B cell (primary cell): ENCODE results near the gene SLC7A6. TPM values are rescaled to one million over a fixed set of nuclear protein-coding genes. Genes with fewer than 3 reads are reported as not detected.

Experiments used
- ATAC-seq: fragments of 200-7000 bp; cut with Tn5 transposase; one replicate; pipeline ENCODE4 v1.10.0; 2021; ENCODE audit warnings: low read depth, mild to moderate bottlenecking, moderate number of reproducible peaks, moderate library complexity
- CTCF ChIA-PET: fragments of 350-600 bp; sonication (Branson Sonifier 250); formaldehyde crosslinking; loops from one replicate; lab custom pipeline; 2021; ENCODE audit warnings: antibody characterized with exemption, inconsistent platforms; lab: Charles Lee
- POLR2A ChIA-PET: fragments of 350-600 bp; sonication (Branson Sonifier 250); formaldehyde crosslinking; loops from one replicate; lab custom pipeline; 2021; ENCODE audit warnings: antibody characterized with exemption; lab: Charles Lee
- DNase-seq: peaks from one replicate; pipeline ENCODE4 v3.0.0; 2013
- H2AFZ ChIP-seq: 2 replicates; pipeline ENCODE4 v1.6.1; 2012; ENCODE audit warnings: mild to moderate bottlenecking, low read depth, low read length; ENCODE audit not compliant: insufficient read depth, poor library complexity, severe bottlenecking
- H3K27ac ChIP-seq, 2 donors: 1 replicate in 1 of 2; 2 replicates in 1 of 2; pipeline ENCODE4 v1.5.1; 2012 to 2013; ENCODE audit warnings: low read length in 2 of 2, mild to moderate bottlenecking in 2 of 2, moderate library complexity in 1 of 2
- H3K27me3 ChIP-seq, 4 experiments: fragments of 200-600 bp in 1 of 4; sonication (generic) in 1 of 4; replicated peaks in 1 of 4; 1 replicate in 2 of 4; 2 replicates in 2 of 4; pipeline versions ENCODE4 v1.6.1 to v1.7.0; 2013 to 2016; ENCODE audit warnings: low read length in 3 of 4, mild to moderate bottlenecking in 2 of 4, mixed read lengths in 1 of 4, moderate library complexity in 1 of 4; ENCODE audit not compliant: insufficient read depth in 4 of 4, control insufficient read depth in 3 of 4; ENCODE audit errors: control extremely low read depth in 1 of 4
- H3K36me3 ChIP-seq, 2 experiments: replicated peaks in 1 of 2; 1 replicate in 1 of 2; 2 replicates in 1 of 2; pipeline versions ENCODE4 v1.6.1 to v1.7.1; 2013; ENCODE audit warnings: low read length in 1 of 2; ENCODE audit not compliant: insufficient read depth in 2 of 2, control insufficient read depth in 1 of 2; ENCODE audit errors: control extremely low read depth in 1 of 2, extremely low read depth in 1 of 2
- H3K4me1 ChIP-seq, 2 donors: fragments of 200-600 bp in 1 of 2; sonication (generic) in 1 of 2; 1 replicate in 1 of 2; 2 replicates in 1 of 2; pipeline versions ENCODE4 v1.5.1 to v1.6.1; 2013 to 2017; ENCODE audit warnings: low read length in 2 of 2; ENCODE audit not compliant: control insufficient read depth in 2 of 2, insufficient read depth in 2 of 2
- H3K4me2 ChIP-seq: replicated peaks from 2 replicates; pipeline ENCODE3; 2012; ENCODE audit warnings: mild to moderate bottlenecking, low read depth, low read length; ENCODE audit not compliant: poor library complexity, severe bottlenecking
- H3K4me3 ChIP-seq, 5 experiments: fragments of 200-600 bp in 1 of 5; sonication (generic) in 1 of 5; 1 replicate in 3 of 5; 2 replicates in 2 of 5; pipeline versions ENCODE4 v1.5.1 to v1.7.0; 2011 to 2016; ENCODE audit warnings: low read length in 4 of 5, mild to moderate bottlenecking in 4 of 5, low read depth in 2 of 5, control low read depth in 1 of 5, moderate library complexity in 1 of 5; ENCODE audit not compliant: insufficient read depth in 1 of 5; ENCODE audit errors: control extremely low read depth in 1 of 5, extremely low read depth in 1 of 5
- H3K79me2 ChIP-seq: fragments of 200-600 bp; sonication (generic); one replicate; pipeline ENCODE4 v1.6.0; 2016; ENCODE audit warnings: low read length; ENCODE audit not compliant: control insufficient read depth, insufficient read depth
- H3K9ac ChIP-seq: fragments of 200-600 bp; sonication (generic); 2 replicates; pipeline ENCODE4 v1.6.1; 2017; ENCODE audit warnings: mild to moderate bottlenecking, low read length, moderate library complexity
- H3K9me3 ChIP-seq, 3 donors: one replicate each; pipeline versions ENCODE4 v1.6.1 to v1.7.1; 2013; ENCODE audit warnings: low read length in 2 of 3; ENCODE audit not compliant: control insufficient read depth in 2 of 3, insufficient read depth in 1 of 3; ENCODE audit errors: control extremely low read depth in 1 of 3
- H4K20me1 ChIP-seq: 2 replicates; pipeline ENCODE4 v1.6.0; 2012; ENCODE audit warnings: mild to moderate bottlenecking, low read length; ENCODE audit not compliant: insufficient read depth, control insufficient read depth, poor library complexity, severe bottlenecking
- H3K27ac Mint-ChIP-seq: one replicate; pipeline ENCODE4 v1.8.0; 2021; ENCODE audit warnings: mixed read lengths
- H3K27me3 Mint-ChIP-seq: one replicate; pipeline ENCODE4 v1.8.0; 2021; ENCODE audit warnings: mixed read lengths
- H3K4me1 Mint-ChIP-seq: one replicate; pipeline ENCODE4 v1.8.0; 2021; ENCODE audit warnings: mixed read lengths
- H3K4me3 Mint-ChIP-seq: one replicate; pipeline ENCODE4 v1.8.0; 2021; ENCODE audit warnings: mixed read lengths
- H3K9me3 Mint-ChIP-seq: one replicate; pipeline ENCODE4 v1.8.0; 2022; ENCODE audit warnings: mixed read lengths; ENCODE audit not compliant: insufficient read depth
- CTCF ChIP-seq: fragments of 200-600 bp; IDR thresholded peaks from one replicate; pipeline ENCODE4 v1.8.0; 2022; ENCODE audit warnings: antibody characterized with exemption, mild to moderate bottlenecking
- EZH2 ChIP-seq: IDR thresholded peaks from 2 replicates; pipeline ENCODE4 v1.6.1; 2012; ENCODE audit warnings: borderline replicate concordance, low read depth, mild to moderate bottlenecking, moderate library complexity, low read length; ENCODE audit not compliant: insufficient read depth, poor library complexity, severe bottlenecking
- WGBS: methylation state at CpG from one replicate; pipeline ENCODE4 v1.1.5; 2013; ENCODE audit warnings: missing lambda C conversion rate; ENCODE audit not compliant: insufficient coverage; 5-methylcytosine and 5-hydroxymethylcytosine counted together
- intact Hi-C: fragments of 100-400 bp; cut with micrococcal nuclease; formaldehyde crosslinking; loops from one replicate; pipeline ENCODE4 v1.10.0; 2022
- polyA plus RNA-seq: library from polyadenylated mRNA; depleted of rRNA; stranded (reverse); fragments of >200 nt; gene quantifications from 2 replicates; pipeline ENCODE4 v1.2.3, GENCODE V29; 2012
- total RNA-seq, 2 donors: library from RNA; stranded (reverse); fragments of 120-200 nt in 1 of 2; gene quantifications; 1 replicate in 1 of 2; 2 replicates in 1 of 2; pipeline versions ENCODE4 v1.2.3 to v1.2.4, GENCODE V29; 2013 to 2022

The SLC7A6 gene
- total and polyA plus RNA-seq, 2 donors (not counting 1 experiment from before 2014, with no cell fraction given) = 73.8 to 85.1 TPM

GRCh38 chr16:68300734-68301459 is 36.6 kb downstream of the SLC7A6 start:
- CTCF ChIA-PET = interaction anchor here (0.6 to 2.4 kb wide), 4 partner anchors 37 to 60 kb away, joined by 3 to 11 read pairs (median 6); partner anchors contain the start of gene SLC7A6
- TF ChIP-seq EZH2 = no peak
- TF ChIP-seq CTCF = no peak

GRCh38 chr16:68306633-68307032 is 42.3 kb downstream of the SLC7A6 start:
- Histone ChIP-seq H3K36me3 (peaks cover 1 to 47% of the 10 kb centered on the region in 2 experiments), H3K4me3 (no peak overlapping the region), H3K9ac (no peak overlapping the region), H3K27me3 (no peaks in the 10 kb centered on the region), H4K20me1 (peaks cover 51% of the 10 kb centered on the region), H3K27ac (no peak overlapping the region), H3K9me3 (no peaks in the 10 kb centered on the region), H3K4me1 (peaks cover 18 to 20% of the 10 kb centered on the region in 2 donors), H3K4me2 (no peak overlapping the region), H3K79me2 (peaks cover 57% of the 10 kb centered on the region), H2AFZ (no peak overlapping the region)
- intact Hi-C loops = no loop called here
- whole genome bisulfite sequencing = 100% methylated on average over 3 of the region's 3 CpGs
- Mint-ChIP-seq H3K4me1 (peaks cover 24% of the 10 kb centered on the region), H3K9me3 (no peaks in the 10 kb centered on the region), H3K27me3 (no peaks in the 10 kb centered on the region), H3K27ac (no peak overlapping the region), H3K4me3 (no peak overlapping the region)
- POLR2A ChIA-PET = no interaction called here
- TF ChIP-seq CTCF (no peak), EZH2 (no peak)
- no peak for DNase-seq
- CTCF ChIA-PET = interaction anchor here (1.3 to 10.3 kb wide), 2 partner anchors 33 to 44 kb away, joined by 3 to 185 read pairs; partner anchors contain the start of gene SLC7A6
- no peak for ATAC-seq

More at GRCh38 chr16:68300734-68301459, 36.6 kb downstream of the SLC7A6 start:
- ATAC-seq = no peak
- H3K4me1 Mint-ChIP-seq = no peaks in the 10 kb centered on the region
- Histone ChIP-seq H3K79me2 (peaks cover 12% of the 10 kb centered on the region), H3K4me2 (no peak overlapping the region), H3K36me3 (peaks cover 0 to 91% of the 10 kb centered on the region in 2 experiments), H2AFZ (no peak overlapping the region), H3K9ac (no peak overlapping the region), H3K4me1 (no peaks in the 10 kb centered on the region), H4K20me1 (peaks cover 36% of the 10 kb centered on the region), H3K27me3 (no peaks in the 10 kb centered on the region), H3K9me3 (no peaks in the 10 kb centered on the region), H3K27ac (no peak overlapping the region), H3K4me3 (no peak overlapping the region)
- POLR2A ChIA-PET = no interaction called here
- H3K9me3 Mint-ChIP-seq = no peaks in the 10 kb centered on the region
- intact Hi-C loops = no loop called here
- H3K4me3 Mint-ChIP-seq = no peak overlapping the region
- H3K27ac Mint-ChIP-seq = no peak overlapping the region
- H3K27me3 Mint-ChIP-seq = no peaks in the 10 kb centered on the region
- WGBS = 97% methylated on average over 5 of the region's 7 CpGs
- no peak for DNase-seq
